GM21390 (cell line): ENCODE results near the gene IMPA2.
A peak's percentile ranks its signal among the peaks of the same experiment; 100 is the strongest.
"Not testable (repeated sequence)": the region's sequence is repeated elsewhere in the genome, so short reads cannot be mapped to it uniquely, and the experiment has no call there.

Experiments
- ATAC-seq: cut with Tn5 transposase; IDR thresholded peaks from one replicate; pipeline ENCODE4 v1.9.1; 2021; ENCODE audit not compliant: unreplicated experiment

IMPA2 gene

DNA sequence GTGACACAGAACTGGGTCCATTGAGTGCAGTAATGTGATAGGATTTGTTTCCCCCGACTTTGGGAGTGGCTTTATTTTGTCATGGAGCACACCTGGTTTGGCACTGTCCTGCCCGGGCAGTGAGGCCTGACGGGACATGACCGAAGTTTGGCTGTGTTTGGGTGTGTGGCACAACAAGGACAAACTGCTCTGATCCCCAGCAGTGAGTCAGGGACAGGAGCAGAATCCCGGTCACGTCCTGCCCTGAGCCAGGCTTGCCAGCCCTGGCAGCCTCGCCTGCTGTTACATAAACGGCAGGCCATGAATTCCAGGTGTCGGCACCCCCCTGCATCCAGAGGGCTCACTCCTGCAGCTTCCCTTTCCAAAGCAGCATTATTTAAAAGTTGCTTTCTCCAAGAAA, 45.7 kb downstream of the IMPA2 start:
- ATAC-seq = no peak

DNA sequence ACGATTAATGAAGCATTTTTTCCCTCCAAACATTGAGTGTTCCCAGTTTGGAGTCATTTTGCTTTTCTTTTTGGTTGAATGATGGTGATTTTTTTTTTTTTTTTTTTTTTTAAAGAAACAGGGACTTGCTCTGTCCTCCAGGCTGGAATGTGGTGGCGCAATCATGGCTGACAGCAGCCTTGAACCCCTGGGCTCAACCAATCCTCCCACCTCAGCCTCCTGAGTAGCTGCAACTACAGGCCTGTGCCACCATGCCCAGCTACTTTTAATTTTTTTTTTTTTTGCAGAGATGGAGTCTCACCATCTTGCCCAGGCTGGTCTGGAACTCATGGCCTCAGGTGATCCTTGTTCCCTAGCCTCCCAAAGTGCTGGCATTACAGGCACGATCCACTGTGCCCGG, 46.2 kb downstream of the IMPA2 start:
- no peak for ATAC-seq

DNA sequence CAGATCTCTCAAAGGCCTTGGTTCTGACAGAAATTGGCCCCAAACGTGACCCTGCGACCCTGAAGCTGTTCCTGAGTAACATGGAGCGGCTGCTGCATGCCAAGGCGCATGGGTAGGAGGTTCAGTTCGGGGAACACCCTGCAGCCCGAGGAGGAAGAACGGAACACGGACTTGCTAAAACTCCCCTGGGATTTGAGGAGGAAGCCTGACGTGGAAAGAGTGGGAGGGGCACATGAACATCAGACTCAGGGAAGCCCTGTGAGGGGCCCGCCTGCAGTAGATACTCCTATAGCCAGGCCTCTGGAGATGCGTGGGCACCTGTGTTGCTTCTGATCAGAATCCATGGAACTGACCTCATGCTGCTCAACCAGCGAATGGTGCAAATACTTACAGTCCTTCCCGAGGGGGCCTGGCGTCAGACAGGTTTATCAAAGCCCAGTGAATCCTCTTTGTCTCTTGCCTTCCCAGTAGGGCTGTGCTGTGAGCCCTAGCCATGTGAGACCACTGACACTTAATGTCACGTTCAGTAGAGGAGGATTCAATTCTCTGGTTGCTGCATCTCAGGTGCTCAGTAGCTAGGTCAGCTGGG, 46.8 kb downstream of the IMPA2 start:
- no peak for ATAC-seq

DNA sequence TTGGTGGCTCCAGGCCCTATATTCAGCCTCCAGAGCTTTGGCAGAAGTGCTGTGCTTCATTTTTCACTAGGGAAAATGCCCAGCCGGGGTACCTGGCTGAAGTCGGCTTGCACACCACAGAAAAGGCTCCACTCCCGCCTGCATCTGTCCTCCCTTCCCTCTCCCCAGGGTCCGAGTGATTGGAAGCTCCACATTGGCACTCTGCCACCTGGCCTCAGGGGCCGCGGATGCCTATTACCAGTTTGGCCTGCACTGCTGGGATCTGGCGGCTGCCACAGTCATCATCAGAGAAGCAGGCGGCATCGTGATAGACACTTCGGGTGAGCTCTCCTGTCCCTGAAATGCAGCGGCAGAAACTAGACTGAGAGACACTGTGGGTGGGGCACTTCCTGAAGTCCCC, 47.4 kb downstream of the IMPA2 start:
- ATAC-seq = no peak

DNA sequence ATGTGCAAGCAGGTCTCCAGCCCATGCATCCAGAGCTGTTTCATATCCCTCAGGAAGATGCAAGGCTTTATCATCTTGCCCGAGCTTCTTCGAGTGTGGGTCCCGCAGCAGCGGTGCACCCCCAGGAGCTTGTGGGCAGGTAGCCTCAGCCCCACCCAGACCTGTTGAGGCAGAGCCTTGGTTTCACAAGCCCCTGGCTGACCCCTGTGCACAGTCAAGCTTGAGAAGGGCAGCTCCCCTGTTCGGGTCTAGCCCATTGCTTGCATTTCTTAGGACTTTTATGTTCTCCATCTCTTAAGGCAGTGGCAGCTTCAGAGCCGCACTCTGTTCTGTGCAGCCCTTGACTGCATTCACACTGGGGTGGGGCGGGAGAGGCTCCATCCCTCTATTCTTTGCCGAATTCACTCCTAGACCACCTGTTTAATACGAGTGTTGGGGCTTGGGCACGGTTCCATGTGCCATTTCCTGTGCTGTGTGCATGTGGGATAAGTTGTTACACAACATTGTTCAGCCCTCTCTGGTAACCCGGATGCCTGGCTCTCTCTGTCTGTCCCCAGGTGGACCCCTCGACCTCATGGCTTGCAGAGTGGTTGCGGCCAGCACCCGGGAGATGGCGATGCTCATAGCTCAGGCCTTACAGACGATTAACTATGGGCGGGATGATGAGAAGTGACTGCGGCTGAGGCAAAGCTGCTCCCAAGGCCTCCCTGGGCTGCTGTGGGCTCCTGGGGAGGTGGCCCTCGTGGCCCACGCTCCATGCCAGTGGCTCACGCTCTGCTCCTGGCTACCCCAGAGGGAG, 48.7 kb downstream of the IMPA2 start:
- ATAC-seq = no peak

DNA sequence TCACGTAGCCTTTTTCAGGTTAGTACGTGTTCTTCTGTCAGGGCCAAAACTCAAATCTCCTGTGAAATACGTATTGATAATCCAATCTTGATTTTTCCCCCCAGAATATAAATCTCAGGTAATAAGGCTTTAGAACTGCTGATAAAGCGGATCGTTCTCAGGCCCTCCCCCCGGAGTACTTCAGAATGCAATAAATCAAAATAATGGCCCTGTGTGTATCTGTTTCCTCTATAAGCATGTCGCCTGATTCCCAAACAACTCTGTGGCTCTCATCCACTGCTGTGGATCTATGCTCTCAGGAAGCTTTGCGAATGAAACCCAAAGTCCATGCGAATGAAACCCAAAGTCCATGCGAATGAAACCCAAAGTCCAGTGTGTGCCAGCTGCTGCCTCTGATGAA, 49.4 kb downstream of the IMPA2 start:
- no peak for ATAC-seq

DNA sequence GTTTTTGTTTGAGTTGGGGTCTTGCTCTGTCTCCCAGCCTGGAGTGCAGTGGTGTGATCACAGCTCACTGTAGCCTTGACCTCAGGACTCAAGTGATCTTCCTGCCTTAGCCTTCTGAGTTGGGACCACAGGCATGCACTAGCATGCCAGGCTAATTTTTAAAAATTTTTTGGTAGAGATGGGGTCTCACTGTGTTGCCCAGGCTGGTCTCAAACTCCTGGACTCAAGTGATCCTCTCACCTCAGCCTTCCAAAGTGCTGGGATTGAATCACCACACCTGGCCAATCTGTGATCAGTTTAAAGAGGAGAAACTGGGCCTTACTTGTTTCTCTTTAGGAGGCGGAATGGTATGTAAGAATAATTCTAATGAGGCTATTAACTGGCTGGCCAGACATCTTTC, 49.9 kb downstream of the IMPA2 start:
- ATAC-seq = no peak

DNA sequence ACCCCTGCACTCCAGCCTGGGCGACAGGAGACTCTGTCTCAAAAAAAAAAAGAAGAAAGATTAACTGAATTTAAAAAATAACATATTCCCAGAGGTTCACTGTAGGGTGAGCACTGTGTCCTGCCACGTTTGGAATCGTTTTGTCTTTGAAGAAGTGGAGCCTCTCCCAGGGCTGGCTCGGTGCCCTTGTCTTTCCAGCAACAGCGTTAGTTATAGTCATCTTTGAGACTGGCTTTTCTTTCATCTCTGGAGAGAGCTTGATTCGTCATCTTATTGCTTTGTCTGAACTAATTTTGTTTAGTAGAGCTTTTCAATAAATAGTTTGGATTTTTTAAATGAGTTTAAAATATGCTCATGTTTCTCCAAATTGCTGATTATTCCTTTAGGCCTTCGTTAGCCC, 50.5 kb downstream of the IMPA2 start:
- ATAC-seq = no peak

DNA sequence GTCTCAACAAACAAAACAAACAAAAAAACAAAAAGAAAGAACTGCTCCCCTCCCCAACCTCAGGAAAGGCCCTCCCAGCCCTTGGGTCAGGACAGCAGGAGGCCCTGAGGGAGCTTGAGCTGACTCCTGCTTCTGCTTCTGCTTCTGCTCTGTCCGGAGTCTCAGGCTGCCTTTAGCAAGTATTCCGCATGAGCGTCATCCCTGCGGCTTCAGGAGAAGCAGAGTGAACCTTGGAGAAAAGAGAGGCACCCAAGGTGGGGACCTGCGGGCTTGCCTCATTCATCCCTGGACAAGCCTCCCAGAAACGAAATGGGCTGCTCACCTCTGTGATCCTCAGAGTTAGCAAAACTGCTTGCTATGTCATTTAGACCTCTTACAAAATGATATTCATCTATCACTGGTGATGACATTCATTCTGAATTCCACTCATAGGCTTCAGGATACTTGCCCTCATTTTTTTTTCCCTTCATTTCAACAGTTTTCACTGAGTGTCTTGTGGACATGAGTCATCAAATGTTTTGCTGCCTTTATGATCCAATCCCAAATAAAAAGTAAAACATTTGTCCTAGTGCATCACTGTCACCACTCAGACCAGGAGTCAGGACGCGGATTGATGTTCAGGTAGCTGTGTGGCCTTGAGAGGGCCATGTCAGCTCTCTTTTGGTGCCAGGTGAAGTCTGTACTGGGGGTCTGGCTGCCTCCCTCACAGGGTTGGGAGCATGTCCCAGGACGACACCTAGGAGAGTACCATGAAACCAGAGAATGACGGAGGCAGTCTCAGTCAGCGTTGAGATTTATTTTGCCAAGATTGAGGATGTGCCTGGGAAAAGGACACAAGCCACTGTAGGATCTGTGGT, 51.7 kb downstream of the IMPA2 start:
- no peak for ATAC-seq

DNA sequence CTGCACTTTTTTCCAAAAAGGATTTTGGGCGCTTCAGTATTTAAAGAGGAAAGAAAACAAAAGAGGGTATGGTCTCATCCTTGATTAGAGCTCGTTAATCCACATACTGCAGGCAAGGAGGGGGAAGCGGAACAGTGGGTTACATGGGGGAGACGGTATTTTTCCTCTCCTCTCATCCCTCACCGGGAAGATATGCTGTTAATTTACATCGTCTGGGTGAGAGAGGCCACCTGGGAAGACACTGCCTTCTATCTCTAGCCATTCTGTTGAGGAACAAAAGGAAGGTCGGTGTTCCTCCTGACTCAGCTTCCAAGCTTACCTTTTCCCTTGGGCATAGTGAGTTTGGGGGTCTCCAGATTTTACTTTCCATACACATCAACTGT, 52.3 kb downstream of the IMPA2 start:
- no peak for ATAC-seq

DNA sequence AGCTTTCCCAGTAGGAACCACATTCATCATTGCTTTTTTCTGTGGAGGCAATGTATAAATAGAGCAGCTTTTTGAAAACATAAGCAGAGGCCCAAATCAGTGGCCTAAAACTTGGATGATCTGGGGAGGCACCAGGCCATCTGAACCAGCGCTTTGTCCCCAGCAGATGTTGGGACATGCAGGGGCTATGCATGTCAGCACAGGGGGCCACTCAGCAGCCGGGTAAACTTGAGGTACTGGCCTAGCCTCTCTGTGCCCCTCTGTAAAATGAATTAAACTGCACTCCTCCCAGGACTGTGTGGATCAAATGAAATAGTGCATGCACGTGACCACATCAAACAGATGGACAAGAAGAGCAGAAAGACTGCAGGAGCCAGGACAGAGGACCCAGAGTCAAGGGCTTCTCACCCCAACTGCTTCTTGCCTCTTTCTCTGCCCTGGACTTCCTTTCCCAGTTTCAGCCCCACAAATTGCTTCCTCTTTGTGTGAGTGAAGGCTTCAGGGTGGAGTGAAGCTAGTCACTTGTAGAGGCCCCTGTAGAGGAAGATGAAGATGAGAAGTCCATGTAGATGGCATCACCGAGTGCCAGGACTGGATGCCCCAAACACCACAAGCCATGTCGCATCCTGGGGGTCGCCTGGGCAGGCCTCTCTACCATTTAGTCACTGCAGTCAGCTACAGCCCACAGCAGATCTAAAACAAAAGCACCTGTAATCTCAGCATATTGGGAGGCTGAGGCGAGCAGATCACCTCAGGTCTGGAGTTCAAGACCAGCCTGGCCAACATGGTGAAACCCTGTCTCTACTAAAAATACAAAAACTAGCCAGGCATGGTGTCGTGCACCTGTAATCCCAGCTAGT, 53.2 kb downstream of the IMPA2 start:
- no peak for ATAC-seq

DNA sequence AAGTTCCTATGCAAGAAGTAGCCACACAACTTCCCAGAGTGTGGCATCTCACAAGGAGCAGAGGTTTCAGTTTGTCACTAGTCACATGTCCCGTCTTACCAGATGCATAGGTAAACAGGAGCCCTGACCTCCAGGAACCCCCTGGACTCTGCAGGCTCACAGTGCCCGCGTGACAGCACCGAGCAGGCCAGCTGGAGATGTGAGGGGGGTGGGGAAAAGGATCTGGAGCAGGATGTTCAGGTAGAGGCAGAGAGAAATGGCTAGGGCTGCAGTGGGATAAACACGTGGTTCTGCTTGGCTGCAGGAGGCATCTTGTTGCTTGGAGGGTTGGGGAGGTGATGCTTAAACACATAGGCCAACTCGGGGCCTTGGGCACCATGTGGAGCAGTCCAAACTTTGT, 54.2 kb downstream of the IMPA2 start:
- ATAC-seq = no peak

DNA sequence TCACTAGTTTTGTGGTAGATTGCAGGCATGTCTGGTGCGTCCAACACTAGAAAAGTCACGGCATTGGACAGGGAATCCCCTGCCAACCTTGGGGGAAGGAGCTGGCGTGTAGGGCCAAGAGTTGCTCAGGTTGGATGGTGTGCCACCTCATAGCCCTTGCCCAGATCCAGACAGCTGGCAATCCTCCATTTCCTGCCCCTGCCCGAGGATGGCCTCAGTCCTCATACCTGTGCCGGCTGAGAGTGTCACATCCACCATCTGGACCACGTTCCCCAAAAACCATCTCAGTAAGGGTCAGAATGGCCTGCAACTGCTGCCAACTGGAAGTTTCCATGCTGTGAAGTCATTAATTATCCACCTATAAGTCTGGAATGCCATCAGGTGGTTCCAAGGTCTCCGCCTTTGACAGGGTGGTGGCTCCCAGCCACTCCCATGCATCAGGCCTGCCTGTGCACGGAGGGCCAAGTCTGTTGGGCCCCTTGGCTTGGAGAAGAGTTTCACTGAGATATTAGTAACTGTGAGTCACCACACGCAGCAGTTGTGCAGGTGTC, 55.0 kb downstream of the IMPA2 start:
- ATAC-seq = no peak

DNA sequence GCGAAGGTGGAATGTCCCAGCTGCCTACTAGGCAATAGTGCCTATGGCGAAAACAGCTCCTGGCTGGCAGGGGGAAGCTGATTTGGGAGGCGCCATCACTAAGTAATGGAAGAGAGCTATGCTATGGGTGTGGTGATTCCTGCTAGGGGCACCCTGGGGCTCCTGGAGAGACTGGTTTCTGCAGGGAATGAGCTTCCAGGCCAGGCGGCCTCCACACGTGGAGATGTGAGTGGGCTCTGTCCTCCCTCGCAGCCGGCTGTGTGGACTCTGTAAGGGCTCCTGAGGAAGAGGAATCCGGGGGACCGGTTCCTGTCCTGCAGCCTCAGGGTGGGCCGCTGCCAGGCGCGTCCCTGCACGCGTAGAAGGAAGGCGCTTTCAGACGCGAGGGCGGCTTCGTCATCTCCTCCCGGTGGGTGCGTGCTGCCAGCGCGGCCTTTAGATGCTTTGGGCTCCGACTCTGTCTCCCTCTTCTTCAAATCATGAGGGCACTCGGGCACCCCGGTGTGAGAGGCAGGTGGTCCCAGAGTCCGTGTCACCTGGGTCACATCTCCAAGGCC, 56.9 kb downstream of the IMPA2 start:
- ATAC-seq = no peak

DNA sequence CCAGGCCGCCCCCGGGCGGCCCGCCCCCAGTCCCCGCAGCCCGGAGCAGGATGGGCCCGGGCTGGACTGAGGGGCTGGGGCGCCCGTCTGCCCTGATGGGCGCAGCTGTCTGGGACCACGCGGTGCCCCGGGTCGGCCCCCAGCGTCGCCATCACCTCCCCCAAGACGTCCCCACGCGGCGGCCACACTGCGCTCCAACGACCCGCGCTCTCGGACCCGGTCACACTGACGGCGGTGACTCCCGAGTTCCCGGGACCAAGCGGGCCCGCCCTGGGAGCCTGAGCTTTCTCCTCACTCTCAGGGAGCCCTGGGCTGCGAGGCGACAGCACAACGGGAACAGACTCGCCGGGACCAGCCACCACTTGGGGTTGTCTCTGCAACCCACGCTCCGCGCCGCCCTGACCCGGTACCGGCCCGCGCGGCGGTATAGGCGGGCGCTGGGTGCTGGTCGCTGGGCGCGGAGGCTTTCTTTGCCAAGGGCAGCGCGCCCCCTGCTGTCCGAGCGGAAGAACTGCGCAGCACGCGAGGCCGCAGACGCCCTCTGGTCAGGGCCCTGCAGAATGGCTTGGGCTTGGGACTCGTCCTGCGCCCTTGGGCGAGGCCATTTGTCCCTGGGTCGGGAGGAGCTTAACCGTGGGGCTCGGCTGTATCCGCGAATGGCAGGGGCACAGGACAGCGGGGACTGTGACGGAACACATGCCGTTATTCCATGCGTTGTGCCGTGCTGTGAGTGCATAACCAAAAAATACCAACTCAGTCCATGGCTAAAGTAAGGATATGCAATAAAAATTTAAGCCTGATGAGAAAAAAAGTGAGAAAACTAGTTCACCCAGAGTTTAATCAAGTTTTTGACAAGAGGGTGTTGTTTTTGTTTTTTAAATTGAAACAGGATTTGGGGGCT, 57.6 kb downstream of the IMPA2 start:
- peak; percentile 85 for ATAC-seq

DNA sequence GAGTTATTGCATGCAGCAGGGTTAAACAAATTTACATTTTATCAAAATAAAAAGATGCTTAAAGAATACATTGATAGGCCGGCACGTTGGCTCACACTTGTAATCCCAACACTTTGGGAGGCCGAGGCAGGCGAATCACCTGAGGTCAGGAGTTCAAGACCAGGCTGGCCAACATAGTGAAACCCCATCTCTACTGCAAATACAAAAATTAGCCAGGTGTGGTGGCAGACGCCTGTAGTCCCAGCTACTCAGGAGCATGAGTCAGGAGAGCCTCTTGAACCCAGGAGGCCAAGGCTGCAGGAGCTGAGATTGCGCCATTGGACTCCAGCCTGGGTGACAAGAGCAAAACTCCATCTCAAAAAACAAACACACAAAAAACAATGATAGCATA, 58.2 kb downstream of the IMPA2 start:
- ATAC-seq = not testable (repeated sequence)

DNA sequence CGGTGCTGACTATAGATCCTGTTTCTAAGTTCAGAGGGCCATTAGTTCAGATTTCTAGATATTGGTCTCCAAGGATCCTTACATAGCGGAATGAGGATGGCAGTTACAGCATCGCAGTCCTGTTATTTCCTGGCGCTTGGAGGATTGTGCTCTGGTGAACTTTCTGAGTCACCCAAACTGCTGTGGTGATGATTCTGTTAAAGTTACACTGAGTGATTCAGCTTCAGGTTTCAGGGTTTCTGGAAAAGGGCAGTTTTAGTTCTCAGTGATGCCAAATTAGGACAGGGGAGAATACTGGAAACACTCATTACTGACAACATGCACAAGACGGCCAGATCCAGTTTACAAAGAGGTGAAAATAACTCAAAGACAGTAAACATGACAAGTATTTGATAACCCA, 60.3 kb downstream of the IMPA2 start:
- ATAC-seq = no peak

DNA sequence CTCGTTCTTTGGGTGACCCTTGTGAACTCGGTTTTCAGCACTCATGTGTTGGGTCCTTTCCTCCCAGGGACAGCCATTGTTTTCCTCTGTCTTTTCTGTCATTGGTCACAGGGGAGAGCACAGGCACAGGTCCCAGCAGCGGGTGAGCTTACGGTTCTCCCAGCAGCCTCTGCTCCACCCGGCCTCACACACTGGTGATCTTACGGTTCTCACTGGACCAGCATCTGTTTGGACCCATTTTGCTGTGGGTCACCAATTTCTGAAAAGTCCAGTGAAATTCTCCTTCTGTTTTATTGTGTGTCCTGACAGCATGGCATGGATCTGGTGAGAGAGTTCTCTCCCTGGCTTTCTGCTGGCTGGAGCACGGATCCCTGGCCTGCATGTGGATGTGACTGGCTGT, 62.5 kb downstream of the IMPA2 start:
- ATAC-seq = no peak

DNA sequence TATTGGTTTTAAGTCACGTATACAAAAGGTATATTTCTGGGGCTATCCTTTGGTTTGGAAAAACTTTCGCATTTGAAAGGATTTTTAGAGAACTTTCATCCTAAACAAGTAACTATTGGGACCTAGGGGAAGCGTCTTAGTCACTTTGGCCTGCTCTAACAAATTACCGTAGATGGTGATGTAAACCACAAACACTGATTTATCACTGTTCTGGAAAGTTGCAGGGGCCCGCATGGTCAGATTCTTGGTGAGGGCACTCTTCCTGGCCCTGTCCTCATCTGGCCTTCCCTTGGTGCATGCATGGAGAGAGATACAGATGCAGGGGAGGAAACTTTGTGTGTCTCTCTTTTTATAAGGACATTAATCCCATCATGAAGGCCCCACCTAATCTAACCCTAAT, 63.3 kb downstream of the IMPA2 start:
- no peak for ATAC-seq
